Stimulated activated CD8-positive, alpha-beta memory T cell treated with anti-CD3 and anti-CD28 coated beads, Interleukin-4, amount 100 ng/mL, for 4 hours (primary cell): Measurements from ENCODE around the gene DST.

ENCODE experiments used
- DNase-seq, 2 donors: peaks; one replicate each; pipeline ENCODE4 v3.0.0-alpha.2; 2020; ENCODE audit warnings: low read depth in 2 of 2, low spot score in 1 of 2

DST gene

GRCh38 chr6:56538851-56539250 is 103.8 kb downstream of the DST start:
- DNase-seq = no peak

- no peak for DNase-seq
Measured at GRCh38 chr6:56537223-56537770, 105.4 kb downstream of the DST start.

GRCh38 chr6:56536536-56536935 is 106.2 kb downstream of the DST start:
- no peak for DNase-seq

- no peak for DNase-seq
Measured at GRCh38 chr6:56535626-56536025, 107.1 kb downstream of the DST start.

- no peak for DNase-seq
Measured at GRCh38 chr6:56534680-56535419, 107.8 kb downstream of the DST start.

- no peak for DNase-seq
Measured at GRCh38 chr6:56532766-56533551, 109.7 kb downstream of the DST start.

- no peak for DNase-seq
Measured at GRCh38 chr6:56531839-56532595, 110.7 kb downstream of the DST start.

- no peak for DNase-seq
Measured at GRCh38 chr6:56529594-56530191, 113.0 kb downstream of the DST start.

- no peak for DNase-seq
Measured at GRCh38 chr6:56528412-56528841, 114.3 kb downstream of the DST start.

- DNase-seq = no peak
Measured at GRCh38 chr6:56527934-56528333, 114.8 kb downstream of the DST start.

- DNase-seq = no peak
Measured at GRCh38 chr6:56526860-56527544, 115.7 kb downstream of the DST start.

GRCh38 chr6:56525974-56526789 is 116.5 kb downstream of the DST start:
- no peak for DNase-seq

- no peak for DNase-seq
Measured at GRCh38 chr6:56524891-56525703, 117.6 kb downstream of the DST start.

- no peak for DNase-seq
Measured at GRCh38 chr6:56522495-56523270, 120.0 kb downstream of the DST start.

- DNase-seq = no peak
Measured at GRCh38 chr6:56521976-56522375, 120.7 kb downstream of the DST start.

GRCh38 chr6:56521454-56521853 is 121.2 kb downstream of the DST start:
- DNase-seq = no peak

GRCh38 chr6:56520218-56520617 is 122.5 kb downstream of the DST start:
- no peak for DNase-seq
